ENCODE data around the gene KCND2. TPM values are rescaled to one million over a fixed set of nuclear protein-coding genes. Genes with fewer than 3 reads are reported as not detected.

KCND2 gene
- total RNA-seq, 1 experiment from 2014 or later: not detected

- Mint-ChIP-seq H3K9me3 (ENCODE audit: unreplicated experiment) (no peaks in the 10 kb centered on the region), H3K4me3 (ENCODE audit: unreplicated experiment) (no peak overlapping the region), H3K36me3 (ENCODE audit: insufficient read depth, unreplicated experiment) (no peaks in the 10 kb centered on the region), H3K27ac (ENCODE audit: unreplicated experiment) (no peak overlapping the region), H3K27me3 (ENCODE audit: insufficient read depth, unreplicated experiment) (no peaks in the 10 kb centered on the region), H3K4me1 (ENCODE audit: low read depth, unreplicated experiment) (no peaks in the 10 kb centered on the region)
- ChIA-PET CTCF (no interaction called here), POLR2A (no interaction called here)
- intact Hi-C loops (cut with micrococcal nuclease; ENCODE audit: unreplicated experiment): no loop called here
- TF ChIP-seq CTCF (IDR thresholded peaks at IDR 0.05; ENCODE audit: insufficient read depth in 1 of 2, low read depth in 1 of 2, low read length in 1 of 2, severe bottlenecking in 1 of 2, unreplicated experiment in 1 of 2): no peak
- Histone ChIP-seq H3K4me3 (ENCODE audit: low read depth, low read length) (no peak overlapping the region), H3K4me1 (no peaks in the 10 kb centered on the region), H3K9me3 (no peaks in the 10 kb centered on the region), H3K27me3 (replicated peaks; ENCODE audit: control insufficient read depth, insufficient read depth, low read length) (no peaks in the 10 kb centered on the region), H3K36me3 (ENCODE audit: control insufficient read depth, insufficient read depth, low read length) (no peaks in the 10 kb centered on the region)
- no TSS peak for BruUV-seq (replicated peaks)
- DNase-seq: no peak
Measured at GRCh38 chr7:120444650-120445049, 171.7 kb downstream of the KCND2 start.

GRCh38 chr7:120445276-120445675, 172.3 kb downstream of the KCND2 start:
- no peaks in the 10 kb centered on the region for H3K9me3 ChIP-seq
- H3K36me3 ChIP-seq (ENCODE audit: control insufficient read depth, insufficient read depth, low read length): no peaks in the 10 kb centered on the region
- H3K9me3 Mint-ChIP-seq (ENCODE audit: unreplicated experiment): no peaks in the 10 kb centered on the region
- BruUV-seq (replicated peaks): no TSS peak
- intact Hi-C loops (cut with micrococcal nuclease; ENCODE audit: unreplicated experiment): no loop called here
- no peaks in the 10 kb centered on the region for H3K27me3 Mint-ChIP-seq (ENCODE audit: insufficient read depth, unreplicated experiment)
- POLR2A ChIA-PET: no interaction called here
- no peaks in the 10 kb centered on the region for H3K4me1 Mint-ChIP-seq (ENCODE audit: low read depth, unreplicated experiment)
- no peak overlapping the region for H3K4me3 Mint-ChIP-seq (ENCODE audit: unreplicated experiment)
- H3K4me3 ChIP-seq (ENCODE audit: low read depth, low read length): no peak overlapping the region
- H3K27ac Mint-ChIP-seq (ENCODE audit: unreplicated experiment): no peak overlapping the region
- TF ChIP-seq CTCF (IDR thresholded peaks at IDR 0.05; ENCODE audit: insufficient read depth in 1 of 2, low read depth in 1 of 2, low read length in 1 of 2, severe bottlenecking in 1 of 2, unreplicated experiment in 1 of 2): no peak
- no peaks in the 10 kb centered on the region for H3K36me3 Mint-ChIP-seq (ENCODE audit: insufficient read depth, unreplicated experiment)
- H3K27me3 ChIP-seq (replicated peaks; ENCODE audit: control insufficient read depth, insufficient read depth, low read length): no peaks in the 10 kb centered on the region
- CTCF ChIA-PET: no interaction called here
- H3K4me1 ChIP-seq: no peaks in the 10 kb centered on the region
- no peak for DNase-seq

- Mint-ChIP-seq H3K36me3 (ENCODE audit: insufficient read depth, unreplicated experiment) (no peaks in the 10 kb centered on the region), H3K27me3 (ENCODE audit: insufficient read depth, unreplicated experiment) (no peaks in the 10 kb centered on the region), H3K27ac (ENCODE audit: unreplicated experiment) (no peak overlapping the region), H3K4me3 (ENCODE audit: unreplicated experiment) (no peak overlapping the region), H3K4me1 (ENCODE audit: low read depth, unreplicated experiment) (no peaks in the 10 kb centered on the region), H3K9me3 (ENCODE audit: unreplicated experiment) (peaks cover 8% of the 10 kb centered on the region)
- no peak for TF ChIP-seq CTCF (IDR thresholded peaks at IDR 0.05; ENCODE audit: insufficient read depth in 1 of 2, low read depth in 1 of 2, low read length in 1 of 2, severe bottlenecking in 1 of 2, unreplicated experiment in 1 of 2)
- Histone ChIP-seq H3K4me3 (ENCODE audit: low read depth, low read length) (no peak overlapping the region), H3K4me1 (no peaks in the 10 kb centered on the region), H3K9me3 (peaks cover 22% of the 10 kb centered on the region), H3K36me3 (ENCODE audit: control insufficient read depth, insufficient read depth, low read length) (no peaks in the 10 kb centered on the region), H3K27me3 (replicated peaks; ENCODE audit: control insufficient read depth, insufficient read depth, low read length) (no peaks in the 10 kb centered on the region)
- DNase-seq: no peak
- ChIA-PET CTCF (no interaction called here), POLR2A (no interaction called here)
- no TSS peak for BruUV-seq (replicated peaks)
- intact Hi-C loops (cut with micrococcal nuclease; ENCODE audit: unreplicated experiment): no loop called here
Measured at GRCh38 chr7:120452665-120453064, 179.7 kb downstream of the KCND2 start.
